Measurements from ENCODE around the gene CLEC3B.
"Not testable (repeated sequence)": the region's sequence is repeated elsewhere in the genome, so short reads cannot be mapped to it uniquely, and the experiment has no call there.

GRCh38 chr3:44986330-44986729, 39.8 kb upstream of the CLEC3B start:
- TF ChIP-seq ZNF785 (tag by site-specific recombination; IDR thresholded peaks at IDR 0.05); BCL6B (tag by site-specific recombination; IDR thresholded peaks at IDR 0.05); ZNF639 (tag by site-specific recombination; IDR thresholded peaks at IDR 0.05); CTCF (tag by site-specific recombination; IDR thresholded peaks at IDR 0.05); ZNF23 (tag by site-specific recombination; IDR thresholded peaks at IDR 0.05; ENCODE audit: borderline replicate concordance); ZNF26 (tag by site-specific recombination; IDR thresholded peaks at IDR 0.05); ZNF555 (tag by site-specific recombination; conservative IDR thresholded peaks at IDR 0.05); ZNF747 (tag by site-specific recombination; IDR thresholded peaks at IDR 0.05); KLF8 (tag by site-specific recombination; IDR thresholded peaks at IDR 0.05); ZNF621 (tag by site-specific recombination; IDR thresholded peaks at IDR 0.05); ZBTB7A (tag by site-specific recombination; IDR thresholded peaks at IDR 0.05; ENCODE audit: low read depth): not testable (repeated sequence)
